Stimulated activated naive B cell treated with anti-CD40 and anti-IgM and Interleukin-4, amounts not matched to agents 10 μg/mL and 1 μg/mL and 100 μg/mL, for 72 hours (primary cell): ENCODE results near the gene OPCML.

ENCODE experiments used
- ATAC-seq, 2 donors: fragments of 150-1000 bp; cut with Tn5 transposase; replicated peaks; 2 replicates each; pipeline ENCODE4 v1.10.0; 2021; ENCODE audit warnings: moderate library complexity in 1 of 2
- DNase-seq: peaks from one replicate; pipeline ENCODE4 v3.0.0; 2021
- H3K27ac Mint-ChIP-seq: one replicate; pipeline ENCODE4 v1.8.0; 2022; ENCODE audit warnings: mild to moderate bottlenecking, mixed read lengths
- H3K27me3 Mint-ChIP-seq, 2 donors: one replicate each; pipeline ENCODE4 v1.8.0; 2022; ENCODE audit warnings: mixed read lengths in 2 of 2
- H3K36me3 Mint-ChIP-seq, 2 donors: one replicate each; pipeline ENCODE4 v1.8.0; 2022; ENCODE audit warnings: mixed read lengths in 2 of 2, mild to moderate bottlenecking in 1 of 2
- H3K4me1 Mint-ChIP-seq, 2 donors: one replicate each; pipeline ENCODE4 v1.8.0; 2022; ENCODE audit warnings: mixed read lengths in 2 of 2, mild to moderate bottlenecking in 1 of 2
- H3K4me3 Mint-ChIP-seq, 2 donors: one replicate each; pipeline ENCODE4 v1.8.0; 2022; ENCODE audit warnings: mild to moderate bottlenecking in 2 of 2, mixed read lengths in 2 of 2, moderate library complexity in 1 of 2
- H3K9me3 Mint-ChIP-seq, 2 donors: one replicate each; pipeline ENCODE4 v1.8.0; 2022; ENCODE audit warnings: mixed read lengths in 2 of 2, mild to moderate bottlenecking in 1 of 2

The OPCML gene

GRCh38 chr11:133004369-133004768, 527.9 kb downstream of the OPCML start:
- Mint-ChIP-seq H3K27me3 (no peaks in the 10 kb centered on the region), H3K4me1 (no peaks in the 10 kb centered on the region), H3K27ac (no peak overlapping the region), H3K4me3 (no peak overlapping the region), H3K9me3 (peaks cover 6 to 9% of the 10 kb centered on the region in 2 donors), H3K36me3 (no peaks in the 10 kb centered on the region)
- DNase-seq (no peak), ATAC-seq (no peak)

- Mint-ChIP-seq H3K27me3 (peaks cover 0 to 3% of the 10 kb centered on the region in 2 donors), H3K27ac (no peak overlapping the region), H3K9me3 (peaks cover 0 to 6% of the 10 kb centered on the region in 2 donors), H3K4me3 (no peak overlapping the region), H3K4me1 (no peaks in the 10 kb centered on the region), H3K36me3 (no peaks in the 10 kb centered on the region)
- DNase-seq (no peak), ATAC-seq (no peak)
Observed at GRCh38 chr11:132999516-132999915, 532.8 kb downstream of the OPCML start.

DNA sequence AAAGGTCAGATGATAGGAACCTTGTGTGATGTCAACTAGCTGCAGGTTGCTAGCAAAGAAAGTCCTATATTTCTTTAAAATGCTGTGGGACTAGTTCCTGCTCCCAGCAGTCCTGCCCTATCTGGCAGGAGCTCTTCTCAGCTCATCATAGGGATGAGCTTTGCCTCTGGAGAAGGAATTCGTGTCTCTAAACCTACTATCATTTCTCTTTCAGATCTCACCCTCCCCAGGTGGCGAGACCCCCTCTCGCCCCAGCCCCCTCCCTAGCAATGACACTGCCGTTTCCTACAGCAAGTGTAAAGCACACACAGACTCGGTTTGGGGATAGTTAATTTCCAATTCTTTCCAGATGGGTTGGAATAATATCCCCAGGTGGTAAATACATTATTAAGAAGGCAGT, 533.3 kb downstream of the OPCML start:
- ATAC-seq: no peak
- H3K27ac Mint-ChIP-seq: no peak overlapping the region
- H3K36me3 Mint-ChIP-seq: no peaks in the 10 kb centered on the region
- H3K4me1 Mint-ChIP-seq: no peaks in the 10 kb centered on the region
- DNase-seq: no peak
- peaks cover under 1 to 8% of the 10 kb centered on the region in 2 donors for H3K27me3 Mint-ChIP-seq
- no peak overlapping the region for H3K4me3 Mint-ChIP-seq
- peaks cover 0 to 6% of the 10 kb centered on the region in 2 donors for H3K9me3 Mint-ChIP-seq

- H3K27me3 Mint-ChIP-seq: peaks cover 4 to 16% of the 10 kb centered on the region in 2 donors
Observed at GRCh38 chr11:132997396-132997795, 534.9 kb downstream of the OPCML start.

DNA sequence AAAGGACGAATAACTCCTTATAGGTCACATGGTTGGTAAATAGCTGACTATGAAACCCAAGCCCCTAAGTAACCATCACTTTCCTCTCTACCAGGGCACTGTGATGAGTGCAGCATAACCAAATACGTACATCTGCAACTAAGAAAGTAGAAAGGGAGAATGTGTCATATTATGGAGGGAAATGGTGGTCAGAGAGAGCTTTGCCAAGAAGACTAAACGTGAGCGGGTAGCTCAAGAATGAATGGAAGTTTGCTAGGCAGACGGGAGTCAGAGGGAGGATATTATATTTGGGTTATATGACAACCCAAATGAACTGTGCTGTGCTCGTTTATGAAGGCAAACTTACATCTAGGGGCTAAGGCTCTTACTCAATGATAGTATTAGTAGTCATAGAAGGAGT, 537.3 kb downstream of the OPCML start:
- Mint-ChIP-seq H3K9me3 (no peaks in the 10 kb centered on the region), H3K27me3 (peaks cover 4 to 16% of the 10 kb centered on the region in 2 donors), H3K4me1 (no peaks in the 10 kb centered on the region), H3K36me3 (no peaks in the 10 kb centered on the region), H3K27ac (no peak overlapping the region), H3K4me3 (no peak overlapping the region)
- DNase-seq: no peak
- ATAC-seq: no peak

More at GRCh38 chr11:132997396-132997795, 534.9 kb downstream of the OPCML start:
- DNase-seq (no peak), ATAC-seq (no peak)
- peaks cover 0 to 4% of the 10 kb centered on the region in 2 donors for H3K9me3 Mint-ChIP-seq
- H3K27ac Mint-ChIP-seq: no peak overlapping the region
- no peaks in the 10 kb centered on the region for H3K36me3 Mint-ChIP-seq
- H3K4me3 Mint-ChIP-seq: no peak overlapping the region
- H3K4me1 Mint-ChIP-seq: no peaks in the 10 kb centered on the region

DNA sequence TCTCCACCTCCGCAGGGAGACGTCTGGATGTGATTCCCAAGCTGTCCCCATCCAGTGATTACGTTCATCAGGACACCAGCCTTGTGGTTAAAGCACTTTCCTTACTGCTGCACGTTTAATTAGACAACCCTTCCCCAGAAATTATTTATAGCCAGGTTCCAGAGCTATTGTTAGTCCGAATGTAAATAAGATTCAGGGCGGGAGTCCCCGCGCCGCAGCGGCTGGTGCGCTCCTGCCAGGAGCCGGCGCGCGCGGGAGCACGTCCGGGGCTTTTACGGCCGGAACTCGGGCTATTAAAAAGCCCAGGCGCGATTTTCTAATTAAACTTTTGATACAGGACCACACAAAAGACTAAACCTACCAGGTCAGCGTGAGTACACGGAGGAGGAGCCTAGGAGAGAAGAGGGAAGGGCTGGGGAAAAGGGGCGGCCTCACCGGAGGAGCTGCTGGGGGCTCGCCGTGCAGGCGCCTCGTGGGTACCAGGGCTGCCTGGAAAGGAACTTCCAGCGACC, 538.3 kb downstream of the OPCML start:
- no peak overlapping the region for H3K4me3 Mint-ChIP-seq
- DNase-seq (no peak), ATAC-seq (no peak)
- H3K36me3 Mint-ChIP-seq: no peaks in the 10 kb centered on the region
- H3K27ac Mint-ChIP-seq: no peak overlapping the region
- H3K9me3 Mint-ChIP-seq: peaks cover 0 to 3% of the 10 kb centered on the region in 2 donors
- peaks cover 4 to 16% of the 10 kb centered on the region in 2 donors for H3K27me3 Mint-ChIP-seq
- H3K4me1 Mint-ChIP-seq: no peaks in the 10 kb centered on the region

DNA sequence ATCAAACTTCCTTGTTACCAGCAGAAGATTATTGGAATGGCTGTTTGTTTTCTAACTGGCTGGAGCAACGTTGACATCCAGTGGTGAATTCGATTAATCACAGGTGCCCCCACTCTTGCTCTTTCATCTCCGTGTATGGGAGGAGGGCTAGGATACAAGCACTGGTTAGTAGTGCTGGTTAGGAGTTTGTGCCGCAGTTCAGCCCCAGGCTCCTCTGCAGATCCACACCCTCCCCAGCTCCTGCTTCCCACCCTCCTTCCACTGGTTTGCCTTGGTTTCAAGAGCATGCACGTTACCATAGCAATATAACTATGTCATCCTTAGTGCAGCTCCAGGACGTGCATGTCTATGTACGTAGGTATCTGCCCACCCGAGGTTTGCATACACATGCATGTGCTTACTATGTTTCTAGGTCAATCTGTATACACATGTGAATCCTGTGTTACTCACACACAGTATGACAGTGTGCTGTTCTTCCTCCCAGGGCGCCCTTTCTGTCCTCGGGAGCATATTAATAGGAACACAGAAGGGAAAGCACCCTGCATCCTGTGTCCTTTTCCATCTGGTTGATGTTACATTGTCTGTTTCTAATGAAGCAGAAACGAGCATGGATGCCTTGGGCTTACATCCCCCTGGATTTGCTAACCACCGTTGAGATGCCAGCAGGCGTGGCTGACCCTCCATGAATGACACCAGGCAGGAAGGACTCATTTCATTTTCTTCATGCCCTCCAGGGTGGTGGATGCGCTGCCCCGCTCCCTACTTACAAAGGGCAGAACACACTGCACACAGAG, 539.3 kb downstream of the OPCML start:
- peaks cover 0 to 3% of the 10 kb centered on the region in 2 donors for H3K9me3 Mint-ChIP-seq
- no peak overlapping the region for H3K4me3 Mint-ChIP-seq
- DNase-seq (no peak), ATAC-seq (no peak)
- no peaks in the 10 kb centered on the region for H3K4me1 Mint-ChIP-seq
- H3K36me3 Mint-ChIP-seq: no peaks in the 10 kb centered on the region
- H3K27ac Mint-ChIP-seq: no peak overlapping the region
- H3K27me3 Mint-ChIP-seq: peaks cover 4 to 16% of the 10 kb centered on the region in 2 donors

GRCh38 chr11:132988411-132988810, 543.9 kb downstream of the OPCML start:
- DNase-seq: no peak
- Mint-ChIP-seq H3K4me3 (no peak overlapping the region), H3K27ac (no peak overlapping the region), H3K9me3 (peaks cover 1 to 6% of the 10 kb centered on the region in 2 donors), H3K4me1 (no peaks in the 10 kb centered on the region), H3K36me3 (no peaks in the 10 kb centered on the region), H3K27me3 (peaks cover 0 to 1% of the 10 kb centered on the region in 2 donors)
- ATAC-seq: no peak

GRCh38 chr11:132987936-132988335, 544.4 kb downstream of the OPCML start:
- no peaks in the 10 kb centered on the region for H3K27me3 Mint-ChIP-seq
- H3K4me1 Mint-ChIP-seq: no peaks in the 10 kb centered on the region
- no peak overlapping the region for H3K4me3 Mint-ChIP-seq
- ATAC-seq: no peak
- no peaks in the 10 kb centered on the region for H3K36me3 Mint-ChIP-seq
- no peak overlapping the region for H3K27ac Mint-ChIP-seq
- H3K9me3 Mint-ChIP-seq: peaks cover 1 to 6% of the 10 kb centered on the region in 2 donors
- DNase-seq: no peak

GRCh38 chr11:132983641-132983978, 548.7 kb downstream of the OPCML start:
- Mint-ChIP-seq H3K9me3 (peaks cover 3% of the 10 kb centered on the region in 2 donors), H3K4me1 (no peaks in the 10 kb centered on the region), H3K36me3 (no peaks in the 10 kb centered on the region)

DNA sequence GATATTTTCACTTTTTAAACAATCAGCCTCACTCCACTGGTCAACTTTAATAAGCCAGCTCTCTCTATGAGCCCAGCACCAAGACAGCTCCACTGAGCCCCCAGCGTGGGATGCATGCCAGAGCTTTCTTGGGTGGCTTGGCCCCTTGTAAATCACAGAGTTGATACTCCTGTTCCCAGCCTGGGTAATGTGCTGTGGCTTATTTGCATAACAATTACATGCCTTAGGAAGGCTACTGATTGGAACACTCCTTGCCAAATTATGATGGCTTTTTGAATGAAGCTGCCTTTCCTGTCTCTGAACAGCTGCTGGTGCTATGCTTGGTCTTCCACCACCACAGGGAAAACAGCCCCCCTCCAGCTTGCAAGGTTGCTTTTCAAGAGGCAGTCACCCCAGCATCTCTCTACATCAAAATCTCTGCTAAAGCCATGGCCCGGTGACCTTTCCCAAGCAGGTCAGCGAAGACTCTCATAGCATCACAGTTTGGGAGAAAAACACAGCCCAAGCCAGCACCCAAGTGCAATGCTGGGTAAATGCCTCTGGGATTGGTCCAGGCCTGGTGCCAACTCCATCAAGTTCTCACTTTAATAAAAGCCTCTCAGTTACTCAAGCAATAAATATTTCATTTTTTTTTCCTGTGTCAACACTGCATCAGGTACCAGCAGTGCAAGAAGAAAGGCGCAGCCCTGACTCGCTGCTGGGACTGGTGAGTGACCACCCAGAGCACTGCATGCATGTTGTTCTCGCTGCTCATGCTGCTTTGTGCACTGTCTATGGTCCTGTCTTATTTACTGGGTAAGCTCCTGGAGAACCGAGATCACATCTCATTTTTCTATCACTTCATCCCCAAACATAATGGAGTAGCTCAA, 549.3 kb downstream of the OPCML start:
- no peak overlapping the region for H3K4me3 Mint-ChIP-seq

More at GRCh38 chr11:132983641-132983978, 548.7 kb downstream of the OPCML start:
- H3K4me3 Mint-ChIP-seq: no peak overlapping the region
- DNase-seq (no peak), ATAC-seq (no peak)
- H3K27me3 Mint-ChIP-seq: no peaks in the 10 kb centered on the region
- H3K27ac Mint-ChIP-seq: no peak overlapping the region

DNA sequence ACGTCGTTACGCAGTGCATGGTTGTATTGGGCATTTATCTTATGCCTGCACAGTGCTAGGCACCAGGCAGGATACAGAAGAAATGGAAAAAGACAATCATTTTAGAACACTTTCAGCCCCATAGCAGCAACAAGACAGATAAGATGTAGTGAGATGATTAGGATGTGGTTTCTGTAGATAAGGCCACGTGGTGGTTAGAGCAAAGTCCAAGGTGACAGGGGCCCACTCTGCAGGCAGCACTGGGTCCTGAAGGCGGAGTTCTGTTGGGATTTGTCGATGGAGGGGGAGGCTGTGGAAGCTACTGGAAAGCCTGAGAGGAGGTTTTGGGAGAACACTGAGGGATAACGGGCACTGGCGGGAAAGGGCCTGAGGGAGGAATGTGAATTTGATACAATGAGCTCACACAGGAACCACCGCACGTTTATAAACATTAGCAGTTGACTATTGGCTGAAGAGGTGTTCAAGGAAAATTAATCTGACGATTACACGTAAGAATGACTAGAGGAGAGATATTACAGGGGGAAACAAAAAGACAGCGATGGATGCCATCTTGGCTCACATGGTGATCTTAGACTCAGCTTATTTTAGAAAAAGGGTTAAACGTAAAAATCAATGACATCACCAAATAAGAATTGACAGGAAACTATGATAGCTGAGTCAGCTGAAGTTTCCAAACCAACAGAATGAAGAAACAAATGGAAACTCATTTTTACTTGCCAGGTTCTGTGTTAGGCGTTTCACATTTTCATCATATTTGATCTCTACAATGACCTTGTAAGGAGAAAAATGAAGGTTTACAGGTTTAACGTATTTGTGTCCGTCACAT, 551.0 kb downstream of the OPCML start:
- ATAC-seq: no peak
- H3K27me3 Mint-ChIP-seq: no peaks in the 10 kb centered on the region
- H3K4me3 Mint-ChIP-seq: no peak overlapping the region

More for the DNA sequence above, 549.3 kb downstream of the OPCML start:
- Mint-ChIP-seq H3K36me3 (no peaks in the 10 kb centered on the region), H3K9me3 (peaks cover 3% of the 10 kb centered on the region in 2 donors), H3K4me1 (no peaks in the 10 kb centered on the region), H3K27me3 (no peaks in the 10 kb centered on the region), H3K27ac (no peak overlapping the region)
- no peak for DNase-seq
- no peak for ATAC-seq

GRCh38 chr11:132980670-132981069, 551.6 kb downstream of the OPCML start:
- H3K36me3 Mint-ChIP-seq: no peaks in the 10 kb centered on the region
- no peak for ATAC-seq
- peaks cover 0 to 3% of the 10 kb centered on the region in 2 donors for H3K9me3 Mint-ChIP-seq
- H3K27ac Mint-ChIP-seq: no peak overlapping the region
- no peaks in the 10 kb centered on the region for H3K4me1 Mint-ChIP-seq
- H3K4me3 Mint-ChIP-seq: no peak overlapping the region
- no peaks in the 10 kb centered on the region for H3K27me3 Mint-ChIP-seq
- DNase-seq: no peak

More for the DNA sequence above, 551.0 kb downstream of the OPCML start:
- DNase-seq: no peak
- Mint-ChIP-seq H3K36me3 (no peaks in the 10 kb centered on the region), H3K4me1 (no peaks in the 10 kb centered on the region), H3K9me3 (peaks cover 0 to 3% of the 10 kb centered on the region in 2 donors), H3K27ac (no peak overlapping the region)

DNA sequence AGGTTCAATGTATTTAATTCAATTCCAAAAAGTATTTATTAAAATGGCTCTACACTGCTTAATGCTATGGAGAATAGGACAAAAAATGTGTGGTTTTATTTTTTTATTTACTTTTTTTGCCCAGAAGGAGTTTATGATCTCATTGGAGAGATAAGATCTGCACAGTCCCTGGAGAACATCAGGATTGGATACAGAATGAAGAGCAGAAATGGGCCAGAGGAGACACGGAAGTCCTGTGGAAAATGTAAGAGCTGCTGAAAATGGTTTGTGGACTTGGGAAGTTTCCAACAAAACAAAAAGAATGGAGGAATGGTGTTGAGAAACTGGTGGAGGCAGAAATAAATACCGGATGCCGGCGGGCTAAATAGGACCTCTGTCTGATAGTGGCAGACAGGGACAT, 554.6 kb downstream of the OPCML start:
- DNase-seq (no peak), ATAC-seq (no peak)
- no peaks in the 10 kb centered on the region for H3K4me1 Mint-ChIP-seq
- no peaks in the 10 kb centered on the region for H3K27me3 Mint-ChIP-seq
- peaks cover 0 to 4% of the 10 kb centered on the region in 2 donors for H3K9me3 Mint-ChIP-seq
- H3K36me3 Mint-ChIP-seq: no peaks in the 10 kb centered on the region
- no peak overlapping the region for H3K4me3 Mint-ChIP-seq
- no peak overlapping the region for H3K27ac Mint-ChIP-seq
